ENCODE results near the gene SMAD6. TPM values are rescaled to one million over a fixed set of nuclear protein-coding genes. Genes with fewer than 3 reads are reported as not detected.

Gene SMAD6
- total and polyA plus RNA-seq, 2 donors (not counting 1 experiment from before 2014, with no cell fraction given), result 0.03 to 0.37 TPM

DNA sequence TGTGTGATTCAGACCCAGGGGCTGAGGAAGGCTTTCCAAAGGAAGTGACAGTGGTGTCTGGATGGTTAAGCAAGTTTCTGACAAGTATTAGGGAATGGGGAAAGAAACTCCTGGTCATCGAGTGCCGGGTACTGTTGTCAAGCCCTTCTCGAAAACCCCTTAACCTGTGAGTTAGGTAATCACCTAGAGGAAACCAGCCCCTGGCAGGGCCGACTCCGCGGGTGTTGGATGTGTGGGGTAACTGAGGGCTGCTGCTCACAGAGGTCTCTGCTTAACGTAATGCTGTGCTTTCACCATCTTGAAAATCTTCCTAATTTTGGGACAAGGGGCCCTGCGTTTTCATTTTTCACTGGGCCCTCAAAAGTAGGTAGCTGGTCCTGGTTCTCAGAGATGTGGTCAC is 67.0 kb downstream of the SMAD6 start:
- Histone ChIP-seq H3K36me3 (replicated peaks in 1 of 2; ENCODE audit: control extremely low read depth in 1 of 2, control insufficient read depth in 1 of 2, extremely low read depth in 1 of 2, insufficient read depth in 2 of 2, low read length in 1 of 2) (no peaks in the 10 kb centered on the region), H3K9ac (ENCODE audit: low read length) (no peak overlapping the region), H3K27me3 (replicated peaks in 1 of 4; ENCODE audit: control extremely low read depth in 1 of 4, control insufficient read depth in 3 of 4, insufficient read depth in 4 of 4, low read length in 3 of 4) (peaks cover 0 to 22% (median 8%) of the 10 kb centered on the region in 4 experiments), H3K79me2 (ENCODE audit: control insufficient read depth, insufficient read depth, low read length) (no peaks in the 10 kb centered on the region), H3K4me3 (ENCODE audit: control extremely low read depth in 1 of 5, extremely low read depth in 1 of 5, insufficient read depth in 1 of 5, low read depth in 2 of 5, low read length in 4 of 5) (no peak overlapping the region), H4K20me1 (ENCODE audit: control insufficient read depth, insufficient read depth, low read length, poor library complexity, severe bottlenecking) (no peaks in the 10 kb centered on the region), H3K27ac (ENCODE audit: low read length in 2 of 2) (no peak overlapping the region), H3K4me2 (replicated peaks; ENCODE audit: low read depth, low read length, poor library complexity, severe bottlenecking) (no peak overlapping the region), H3K4me1 (ENCODE audit: control insufficient read depth in 2 of 2, insufficient read depth in 2 of 2, low read length in 2 of 2) (peaks cover 4 to 5% of the 10 kb centered on the region in 2 donors), H3K9me3 (ENCODE audit: control extremely low read depth in 1 of 3, control insufficient read depth in 2 of 3, insufficient read depth in 1 of 3, low read length in 2 of 3) (no peaks in the 10 kb centered on the region), H2AFZ (ENCODE audit: insufficient read depth, low read depth, low read length, poor library complexity, severe bottlenecking) (no peak overlapping the region)
- Mint-ChIP-seq H3K27me3 (peaks cover 27% of the 10 kb centered on the region), H3K4me3 (no peak overlapping the region), H3K9me3 (ENCODE audit: insufficient read depth) (no peaks in the 10 kb centered on the region), H3K27ac (no peak overlapping the region), H3K4me1 (peaks cover 6% of the 10 kb centered on the region)
- WGBS (ENCODE audit: insufficient coverage), result 100% methylated on average over 6 of the region's 8 CpGs
- DNase-seq (no peak), ATAC-seq (ENCODE audit: low read depth) (no peak)
- TF ChIP-seq, protein P1, sequence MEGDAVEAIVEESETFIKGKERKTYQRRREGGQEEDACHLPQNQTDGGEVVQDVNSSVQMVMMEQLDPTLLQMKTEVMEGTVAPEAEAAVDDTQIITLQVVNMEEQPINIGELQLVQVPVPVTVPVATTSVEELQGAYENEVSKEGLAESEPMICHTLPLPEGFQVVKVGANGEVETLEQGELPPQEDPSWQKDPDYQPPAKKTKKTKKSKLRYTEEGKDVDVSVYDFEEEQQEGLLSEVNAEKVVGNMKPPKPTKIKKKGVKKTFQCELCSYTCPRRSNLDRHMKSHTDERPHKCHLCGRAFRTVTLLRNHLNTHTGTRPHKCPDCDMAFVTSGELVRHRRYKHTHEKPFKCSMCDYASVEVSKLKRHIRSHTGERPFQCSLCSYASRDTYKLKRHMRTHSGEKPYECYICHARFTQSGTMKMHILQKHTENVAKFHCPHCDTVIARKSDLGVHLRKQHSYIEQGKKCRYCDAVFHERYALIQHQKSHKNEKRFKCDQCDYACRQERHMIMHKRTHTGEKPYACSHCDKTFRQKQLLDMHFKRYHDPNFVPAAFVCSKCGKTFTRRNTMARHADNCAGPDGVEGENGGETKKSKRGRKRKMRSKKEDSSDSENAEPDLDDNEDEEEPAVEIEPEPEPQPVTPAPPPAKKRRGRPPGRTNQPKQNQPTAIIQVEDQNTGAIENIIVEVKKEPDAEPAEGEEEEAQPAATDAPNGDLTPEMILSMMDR (IDR thresholded peaks at IDR 0.05), result no peak
- TF ChIP-seq EZH2 (IDR thresholded peaks at IDR 0.05; ENCODE audit: borderline replicate concordance, insufficient read depth, low read depth, low read length, poor library complexity, severe bottlenecking), result no peak
- ChIA-PET CTCF (interaction anchor here (3.0 kb wide), 1 partner anchor 82 kb away, joined by 14 read pairs; no protein-coding TSS in a partner anchor), POLR2A (no interaction called here)
- intact Hi-C loops (cut with micrococcal nuclease), result no loop called here

DNA sequence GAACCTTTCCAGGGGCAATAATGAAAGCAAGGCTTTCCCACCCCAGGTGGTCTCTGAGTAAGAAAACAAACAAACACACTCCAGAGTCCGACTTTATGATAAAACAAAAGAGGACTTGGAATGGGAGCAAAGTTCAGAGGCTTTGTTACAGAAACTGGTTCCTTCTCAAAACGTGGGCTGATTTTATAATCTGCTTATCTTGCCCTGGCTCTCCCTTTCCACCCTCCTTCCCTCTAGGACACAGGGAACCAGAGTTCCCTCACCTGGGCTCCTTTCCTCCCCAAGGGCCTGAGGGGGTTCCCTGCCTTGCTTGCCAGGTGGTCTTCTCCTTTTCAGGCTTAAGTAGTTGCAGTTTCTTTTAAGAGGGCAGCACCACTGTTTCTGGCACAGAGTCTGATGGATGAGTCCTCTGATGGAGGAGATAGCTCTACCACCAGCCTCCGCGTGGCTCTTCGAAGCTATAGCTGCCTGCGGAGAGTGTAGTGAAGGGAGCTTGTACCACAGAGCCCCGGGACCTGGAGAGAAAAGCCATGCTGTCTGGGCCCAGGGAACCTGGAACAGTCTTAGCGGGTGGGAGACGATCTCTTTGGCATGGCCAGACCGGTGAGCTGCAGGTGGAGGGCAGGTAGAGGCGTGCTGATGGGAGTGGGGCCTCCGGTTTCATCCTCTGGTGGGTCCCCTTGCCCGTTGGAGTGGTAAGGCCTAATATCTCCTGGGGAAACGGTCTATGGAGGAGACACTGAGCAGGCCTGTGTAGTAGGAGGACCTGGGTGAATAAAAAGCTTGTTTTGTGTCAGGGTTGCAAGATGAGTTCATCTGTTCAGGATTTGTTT is 68.7 kb downstream of the SMAD6 start:
- Mint-ChIP-seq H3K27me3 (peaks cover 12% of the 10 kb centered on the region), H3K27ac (no peak overlapping the region), H3K9me3 (ENCODE audit: insufficient read depth) (no peaks in the 10 kb centered on the region), H3K4me3 (no peak overlapping the region), H3K4me1 (peaks cover 2% of the 10 kb centered on the region)
- no peaks in the 10 kb centered on the region for H3K36me3 ChIP-seq (replicated peaks in 1 of 2; ENCODE audit: control extremely low read depth in 1 of 2, control insufficient read depth in 1 of 2, extremely low read depth in 1 of 2, insufficient read depth in 2 of 2, low read length in 1 of 2)
- intact Hi-C loops (cut with micrococcal nuclease), result loop anchor here (5.0 kb wide), 1 partner anchor 82 kb away; no protein-coding TSS in a partner anchor
- ChIA-PET POLR2A (interaction anchor here (0.6 kb wide), 1 partner anchor 56 kb away, joined by 4 read pairs; no protein-coding TSS in a partner anchor), CTCF (interaction anchor here (0.5 to 3.7 kb wide), 4 partner anchors 74 to 378 kb away, joined by 3 to 15 read pairs (median 3); no protein-coding TSS in a partner anchor)
- no peak for TF ChIP-seq EZH2 (IDR thresholded peaks at IDR 0.05; ENCODE audit: borderline replicate concordance, insufficient read depth, low read depth, low read length, poor library complexity, severe bottlenecking)
- TF ChIP-seq, protein P1 (IDR thresholded peaks at IDR 0.05), result no peak
- H3K27ac ChIP-seq (ENCODE audit: low read length in 2 of 2), result no peak overlapping the region
- H3K4me2 ChIP-seq (replicated peaks; ENCODE audit: low read depth, low read length, poor library complexity, severe bottlenecking), result no peak overlapping the region
- DNase-seq (no peak), ATAC-seq (ENCODE audit: low read depth) (no peak)
- peaks cover 0 to 11% (median 4%) of the 10 kb centered on the region in 4 experiments for H3K27me3 ChIP-seq (replicated peaks in 1 of 4; ENCODE audit: control extremely low read depth in 1 of 4, control insufficient read depth in 3 of 4, insufficient read depth in 4 of 4, low read length in 3 of 4)
- WGBS (ENCODE audit: insufficient coverage), result 90% methylated on average over 12 of the region's 14 CpGs
- no peak overlapping the region for H3K9ac ChIP-seq (ENCODE audit: low read length)
- peaks cover 2% of the 10 kb centered on the region in 2 donors for H3K4me1 ChIP-seq (ENCODE audit: control insufficient read depth in 2 of 2, insufficient read depth in 2 of 2, low read length in 2 of 2)
- H3K4me3 ChIP-seq (ENCODE audit: control extremely low read depth in 1 of 5, extremely low read depth in 1 of 5, insufficient read depth in 1 of 5, low read depth in 2 of 5, low read length in 4 of 5), result no peak overlapping the region
- no peaks in the 10 kb centered on the region for H4K20me1 ChIP-seq (ENCODE audit: control insufficient read depth, insufficient read depth, low read length, poor library complexity, severe bottlenecking)
- no peak overlapping the region for H2AFZ ChIP-seq (ENCODE audit: insufficient read depth, low read depth, low read length, poor library complexity, severe bottlenecking)
- H3K9me3 ChIP-seq (ENCODE audit: control extremely low read depth in 1 of 3, control insufficient read depth in 2 of 3, insufficient read depth in 1 of 3, low read length in 2 of 3), result no peaks in the 10 kb centered on the region
- H3K79me2 ChIP-seq (ENCODE audit: control insufficient read depth, insufficient read depth, low read length), result no peaks in the 10 kb centered on the region
